PC-9 (cell line): ENCODE measurements around the gene ZNF580. TPM values are rescaled to one million over a fixed set of nuclear protein-coding genes. Genes with fewer than 3 reads are reported as not detected.

Source experiments
- BruUV-seq: library from RNA; stranded (reverse); fragments of 400-500 nt; replicated peaks from 2 replicates; lab custom pipeline; 2021; lab: Mats Ljungman, UMichigan
- CTCF ChIA-PET: fragments of 300-600 bp; sonication (Branson Sonifier 250); formaldehyde crosslinking; loops from one replicate; lab custom pipeline; 2022; ENCODE audit warnings: antibody characterized with exemption; lab: Charles Lee
- POLR2A ChIA-PET: fragments of 300-600 bp; sonication (Branson Sonifier 250); formaldehyde crosslinking; loops from one replicate; lab custom pipeline; 2022; ENCODE audit warnings: antibody characterized with exemption; ENCODE audit not compliant: unreplicated experiment; lab: Charles Lee
- DNase-seq, 2 experiments: peaks; one replicate each; pipeline versions ENCODE4 v3.0.0 to v3.0.0-alpha.2; 2015 to 2022; ENCODE audit warnings: mixed read lengths in 1 of 2
- H2AFZ ChIP-seq: fragments of 200-600 bp; sonication (generic); 2 replicates; pipeline ENCODE4 v1.8.1; 2017; ENCODE audit warnings: antibody characterized with exemption
- H3F3A ChIP-seq: fragments of 200-600 bp; sonication (generic); 2 replicates; pipeline ENCODE4 v1.8.1; 2017; ENCODE audit warnings: antibody characterized with exemption, mild to moderate bottlenecking, low read depth; ENCODE audit not compliant: insufficient read depth
- H3K27ac ChIP-seq: fragments of 200-600 bp; sonication (generic); 2 replicates; pipeline ENCODE4 v1.6.1; 2016; ENCODE audit warnings: mixed run types
- H3K27me3 ChIP-seq: fragments of 200-600 bp; sonication (generic); 2 replicates; pipeline ENCODE4 v1.6.1; 2016; ENCODE audit warnings: low read depth, mixed run types; ENCODE audit not compliant: insufficient read depth
- H3K36me3 ChIP-seq: fragments of 200-600 bp; sonication (generic); 2 replicates; pipeline ENCODE4 v1.6.1; 2016; ENCODE audit warnings: low read depth, mixed run types
- H3K4me1 ChIP-seq: fragments of 200-600 bp; sonication (generic); replicated peaks from 2 replicates; pipeline ENCODE4 v1.6.1; 2016; ENCODE audit warnings: mixed run types; ENCODE audit not compliant: insufficient read depth
- H3K4me2 ChIP-seq: fragments of 200-600 bp; sonication (generic); 2 replicates; pipeline ENCODE4 v1.6.1; 2017; ENCODE audit warnings: mixed run types
- H3K4me3 ChIP-seq: fragments of 200-600 bp; sonication (generic); 2 replicates; pipeline ENCODE4 v1.6.1; 2016; ENCODE audit warnings: mixed run types
- H3K79me2 ChIP-seq: fragments of 200-600 bp; sonication (generic); 2 replicates; pipeline ENCODE4 v1.6.1; 2017; ENCODE audit warnings: low read depth, mixed run types
- H3K9me2 ChIP-seq: fragments of 200-600 bp; sonication (generic); 2 replicates; pipeline ENCODE4 v1.8.1; 2017; ENCODE audit warnings: mild to moderate bottlenecking; ENCODE audit not compliant: insufficient read depth
- H3K9me3 ChIP-seq: fragments of 200-600 bp; sonication (generic); 2 replicates; pipeline ENCODE4 v1.8.1; 2016; ENCODE audit warnings: low read depth; ENCODE audit not compliant: insufficient read depth
- H4K20me1 ChIP-seq: fragments of 200-600 bp; sonication (generic); 2 replicates; pipeline ENCODE4 v1.8.1; 2017; ENCODE audit not compliant: insufficient read depth
- EZH2 ChIP-seq: fragments of 200-600 bp; sonication (generic); IDR thresholded peaks from 2 replicates; pipeline ENCODE4 v1.8.0; 2017; ENCODE audit warnings: antibody characterized with exemption, low read depth
- intact Hi-C: fragments of 100-400 bp; cut with micrococcal nuclease; formaldehyde crosslinking; loops from one replicate; pipeline ENCODE4 v1.10.0; 2022; ENCODE audit not compliant: unreplicated experiment
- total RNA-seq: library from RNA; stranded (reverse); gene quantifications from 2 replicates; pipeline ENCODE4 v1.2.3, GENCODE V29; 2021
- TF ChIP-seq, protein P1 (sequence below): fragments of 200-600 bp; sonication (generic); conservative IDR thresholded peaks from 2 replicates; pipeline ENCODE4 v1.6.1; 2017; ENCODE audit warnings: mixed run types, antibody characterized with exemption, mild to moderate bottlenecking, moderate library complexity

Gene ZNF580
- total RNA-seq, 1 experiment from 2014 or later: 56.6 TPM

DNA sequence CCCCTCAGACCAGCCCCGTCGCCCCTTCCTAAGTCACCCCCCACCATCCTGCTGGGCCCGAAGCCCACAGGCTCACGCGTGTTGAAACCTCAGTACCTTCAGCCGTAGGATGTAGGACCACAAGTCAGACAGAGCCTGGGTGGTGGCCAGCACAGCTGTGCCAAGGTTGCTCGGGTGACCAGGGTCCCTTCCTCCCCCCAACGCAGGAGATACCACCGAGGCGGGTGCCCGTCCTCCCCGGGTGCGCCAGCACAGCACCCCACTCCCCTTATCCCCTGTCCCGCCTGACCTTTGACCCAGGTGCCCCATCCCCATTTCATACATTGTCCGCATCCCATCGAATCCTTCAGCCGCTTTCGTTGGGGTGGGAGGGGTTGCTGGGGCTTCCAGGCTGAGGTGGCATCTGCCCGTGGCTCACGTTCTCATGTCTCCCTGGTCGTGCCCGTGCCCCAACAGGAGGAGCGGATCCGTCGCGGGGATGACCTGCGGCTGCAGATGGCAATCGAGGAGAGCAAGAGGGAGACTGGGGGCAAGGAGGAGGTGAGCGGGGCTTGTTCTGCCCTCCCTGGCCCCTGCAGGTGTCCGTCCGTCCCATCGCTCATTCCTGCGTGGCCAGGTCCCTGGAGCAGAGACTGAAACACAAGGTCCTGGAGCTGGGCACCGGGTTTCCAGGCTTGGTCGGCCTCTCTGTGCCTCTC lies 48.8 kb downstream of the ZNF580 start:
- Histone ChIP-seq H2AFZ (no peak overlapping the region), H3K9me3 (no peaks in the 10 kb centered on the region), H4K20me1 (peaks cover 24% of the 10 kb centered on the region), H3K79me2 (no peaks in the 10 kb centered on the region; the same call in 1 of the 2 replicates), H3F3A (no peaks in the 10 kb centered on the region), H3K27me3 (no peaks in the 10 kb centered on the region), H3K36me3 (peaks cover 5% of the 10 kb centered on the region; the same call in 1 of the 2 replicates), H3K4me3 (no peak overlapping the region), H3K27ac (no peak overlapping the region), H3K4me2 (no peak overlapping the region), H3K9me2 (no peaks in the 10 kb centered on the region), H3K4me1 (no peaks in the 10 kb centered on the region)
- intact Hi-C loops: no loop called here
- BruUV-seq: no TSS peak
- DNase-seq: no peak
- POLR2A ChIA-PET: no interaction called here
- CTCF ChIA-PET: no interaction called here
- no peak for TF ChIP-seq EZH2
- TF ChIP-seq, protein P1, sequence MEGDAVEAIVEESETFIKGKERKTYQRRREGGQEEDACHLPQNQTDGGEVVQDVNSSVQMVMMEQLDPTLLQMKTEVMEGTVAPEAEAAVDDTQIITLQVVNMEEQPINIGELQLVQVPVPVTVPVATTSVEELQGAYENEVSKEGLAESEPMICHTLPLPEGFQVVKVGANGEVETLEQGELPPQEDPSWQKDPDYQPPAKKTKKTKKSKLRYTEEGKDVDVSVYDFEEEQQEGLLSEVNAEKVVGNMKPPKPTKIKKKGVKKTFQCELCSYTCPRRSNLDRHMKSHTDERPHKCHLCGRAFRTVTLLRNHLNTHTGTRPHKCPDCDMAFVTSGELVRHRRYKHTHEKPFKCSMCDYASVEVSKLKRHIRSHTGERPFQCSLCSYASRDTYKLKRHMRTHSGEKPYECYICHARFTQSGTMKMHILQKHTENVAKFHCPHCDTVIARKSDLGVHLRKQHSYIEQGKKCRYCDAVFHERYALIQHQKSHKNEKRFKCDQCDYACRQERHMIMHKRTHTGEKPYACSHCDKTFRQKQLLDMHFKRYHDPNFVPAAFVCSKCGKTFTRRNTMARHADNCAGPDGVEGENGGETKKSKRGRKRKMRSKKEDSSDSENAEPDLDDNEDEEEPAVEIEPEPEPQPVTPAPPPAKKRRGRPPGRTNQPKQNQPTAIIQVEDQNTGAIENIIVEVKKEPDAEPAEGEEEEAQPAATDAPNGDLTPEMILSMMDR: no peak

DNA sequence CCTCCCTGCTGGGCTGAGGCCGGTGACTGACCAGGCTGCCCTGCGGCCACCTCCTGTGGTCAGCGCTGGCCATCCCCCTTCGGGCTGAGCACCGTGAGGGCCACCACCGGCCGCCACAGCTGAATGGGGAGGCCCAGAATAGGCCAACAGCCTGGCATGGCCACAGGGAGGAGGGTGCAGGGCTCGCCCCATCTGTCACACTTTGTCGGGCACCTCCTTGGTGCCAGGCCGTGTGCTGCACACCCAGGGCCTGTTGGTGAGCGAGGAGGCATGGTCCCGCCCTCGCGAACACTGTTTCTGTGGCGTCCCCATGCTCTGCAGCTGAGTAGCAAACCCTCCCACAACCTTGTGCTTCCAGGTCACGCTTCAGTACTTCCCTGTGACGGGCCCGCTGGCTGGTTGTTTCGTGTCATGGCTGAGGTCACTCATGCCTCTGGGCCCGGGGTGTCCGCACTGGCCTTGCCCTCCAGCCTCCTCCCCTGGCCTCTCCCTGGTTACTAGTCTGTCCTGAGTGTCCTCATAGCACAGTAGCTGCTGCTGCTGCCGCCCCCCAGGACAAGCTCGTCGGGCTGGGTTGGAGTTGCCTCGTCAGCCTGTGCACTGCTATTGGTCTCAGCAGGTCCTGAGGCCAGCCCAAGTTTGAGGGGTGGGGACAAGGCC lies 49.4 kb downstream of the ZNF580 start:
- intact Hi-C loops: no loop called here
- no TSS peak for BruUV-seq
- H3K79me2 ChIP-seq: no peaks in the 10 kb centered on the region; the same call in 1 of the 2 replicates
- no peak for DNase-seq
- TF ChIP-seq, protein P1: no peak
- TF ChIP-seq EZH2: no peak
- H3K4me2 ChIP-seq: no peak overlapping the region
- H3F3A ChIP-seq: no peaks in the 10 kb centered on the region
- H3K36me3 ChIP-seq: peaks cover 10% of the 10 kb centered on the region; the same call in 1 of the 2 replicates
- H4K20me1 ChIP-seq: peaks cover 24% of the 10 kb centered on the region
- H3K4me3 ChIP-seq: no peak overlapping the region
- no peaks in the 10 kb centered on the region for H3K27me3 ChIP-seq
- no peaks in the 10 kb centered on the region for H3K9me2 ChIP-seq
- ChIA-PET POLR2A (interaction anchor here (0.7 kb wide), 1 partner anchor 169 kb away, joined by 4 read pairs; no protein-coding TSS in a partner anchor), CTCF (no interaction called here)
- no peaks in the 10 kb centered on the region for H3K4me1 ChIP-seq
- no peak overlapping the region for H3K27ac ChIP-seq
- no peaks in the 10 kb centered on the region for H3K9me3 ChIP-seq
- no peak overlapping the region for H2AFZ ChIP-seq

DNA sequence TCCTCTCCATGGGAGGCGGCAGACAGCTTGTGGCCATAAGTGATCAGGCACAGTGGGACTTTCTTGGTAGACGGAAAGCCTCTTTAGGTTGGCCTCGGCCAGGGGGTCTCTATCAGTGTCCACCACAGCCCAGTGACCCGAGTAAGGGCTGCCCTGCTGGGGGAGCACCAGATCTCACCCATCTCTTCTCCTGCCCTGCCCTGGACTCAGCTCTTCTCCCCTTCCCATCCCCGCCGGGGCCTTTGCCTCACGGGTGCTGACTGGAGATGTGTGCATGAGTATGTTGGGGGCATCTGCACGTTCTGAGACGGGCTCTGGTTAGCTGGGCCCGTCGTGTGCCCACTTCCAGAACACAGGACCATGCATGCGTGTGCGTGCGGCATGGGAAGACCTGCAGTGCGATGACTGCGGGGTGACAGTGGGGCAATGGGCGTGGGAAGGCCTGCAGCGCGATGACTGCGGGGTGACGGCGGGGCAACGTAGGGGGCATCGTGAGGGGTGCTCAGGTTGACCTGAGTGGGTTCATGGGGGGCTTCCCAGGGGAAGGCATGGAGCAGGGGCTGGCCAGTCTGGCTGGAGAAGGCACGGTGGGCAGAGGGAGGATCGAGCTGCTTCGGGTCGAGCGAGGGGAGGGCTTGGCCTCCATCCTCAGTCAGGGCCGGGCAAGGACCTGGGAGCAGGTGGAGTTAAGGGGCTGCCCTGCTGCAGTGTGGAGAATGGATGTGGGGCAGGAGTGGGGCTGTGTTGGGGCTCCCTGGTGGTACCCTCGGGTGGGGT lies 50.2 kb downstream of the ZNF580 start:
- ChIA-PET CTCF (interaction anchor here (0.6 kb wide), 1 partner anchor 352 kb away, joined by 3 read pairs; no protein-coding TSS in a partner anchor), POLR2A (interaction anchor here (0.7 kb wide), 1 partner anchor 168 kb away, joined by 4 read pairs; no protein-coding TSS in a partner anchor)
- Histone ChIP-seq H3K9me3 (no peaks in the 10 kb centered on the region), H4K20me1 (peaks cover 24% of the 10 kb centered on the region), H3K9me2 (no peaks in the 10 kb centered on the region), H3K27ac (no peak overlapping the region), H3K4me2 (no peak overlapping the region), H3K27me3 (no peaks in the 10 kb centered on the region), H3F3A (no peaks in the 10 kb centered on the region), H3K4me3 (no peak overlapping the region), H3K4me1 (no peaks in the 10 kb centered on the region), H3K36me3 (peaks cover 14% of the 10 kb centered on the region), H2AFZ (no peak overlapping the region), H3K79me2 (no peaks in the 10 kb centered on the region; the same call in 1 of the 2 replicates)
- TF ChIP-seq, protein P1: no peak
- no peak for TF ChIP-seq EZH2
- no peak for DNase-seq
- intact Hi-C loops: no loop called here
- no TSS peak for BruUV-seq
